PC-3 (cell line): ENCODE measurements around the gene CDCA4.

Source experiments
- EZH2 ChIP-seq: fragments of 300-600 bp; sonication (generic); IDR thresholded peaks from one replicate; pipeline ENCODE4 v1.6.1; 2017; ENCODE audit warnings: antibody characterized with exemption, mild to moderate bottlenecking, low read length; ENCODE audit not compliant: unreplicated experiment
- TF ChIP-seq, protein P1 (sequence below): fragments of 300-600 bp; sonication (generic); conservative IDR thresholded peaks from 2 replicates; pipeline ENCODE4 v1.5.1; 2017; ENCODE audit warnings: antibody characterized with exemption, low read depth, mild to moderate bottlenecking, low read length

DNA sequence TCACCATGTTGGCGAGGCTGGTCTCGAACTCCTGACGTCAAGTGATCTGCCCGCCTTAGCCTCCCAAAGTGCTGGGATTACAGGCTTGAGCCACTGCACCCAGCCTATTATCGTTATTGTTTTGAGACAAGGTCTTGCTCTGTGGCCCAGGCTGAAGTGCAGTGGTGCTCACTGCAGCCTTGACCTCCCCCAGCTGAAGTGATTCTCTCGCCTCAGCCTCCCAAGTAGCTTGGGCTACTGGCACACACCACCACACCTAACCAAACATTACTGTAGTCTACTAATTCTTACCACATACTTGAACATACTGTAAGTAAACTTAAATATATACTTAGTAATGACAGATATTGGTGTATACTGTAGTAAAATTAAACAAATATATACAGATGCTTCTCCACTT is 4.5 kb upstream of the CDCA4 start:
- TF ChIP-seq, protein P1, sequence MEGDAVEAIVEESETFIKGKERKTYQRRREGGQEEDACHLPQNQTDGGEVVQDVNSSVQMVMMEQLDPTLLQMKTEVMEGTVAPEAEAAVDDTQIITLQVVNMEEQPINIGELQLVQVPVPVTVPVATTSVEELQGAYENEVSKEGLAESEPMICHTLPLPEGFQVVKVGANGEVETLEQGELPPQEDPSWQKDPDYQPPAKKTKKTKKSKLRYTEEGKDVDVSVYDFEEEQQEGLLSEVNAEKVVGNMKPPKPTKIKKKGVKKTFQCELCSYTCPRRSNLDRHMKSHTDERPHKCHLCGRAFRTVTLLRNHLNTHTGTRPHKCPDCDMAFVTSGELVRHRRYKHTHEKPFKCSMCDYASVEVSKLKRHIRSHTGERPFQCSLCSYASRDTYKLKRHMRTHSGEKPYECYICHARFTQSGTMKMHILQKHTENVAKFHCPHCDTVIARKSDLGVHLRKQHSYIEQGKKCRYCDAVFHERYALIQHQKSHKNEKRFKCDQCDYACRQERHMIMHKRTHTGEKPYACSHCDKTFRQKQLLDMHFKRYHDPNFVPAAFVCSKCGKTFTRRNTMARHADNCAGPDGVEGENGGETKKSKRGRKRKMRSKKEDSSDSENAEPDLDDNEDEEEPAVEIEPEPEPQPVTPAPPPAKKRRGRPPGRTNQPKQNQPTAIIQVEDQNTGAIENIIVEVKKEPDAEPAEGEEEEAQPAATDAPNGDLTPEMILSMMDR = no peak
- no peak for TF ChIP-seq EZH2
